Upper lobe of right lung (tissue), 1 donor: ENCODE measurements around the gene PELI2. TPM values are rescaled to one million over a fixed set of nuclear protein-coding genes. Genes with fewer than 3 reads are reported as not detected.
"Not testable (repeated sequence)": the region's sequence is repeated elsewhere in the genome, so short reads cannot be mapped to it uniquely, and the experiment has no call there.

Experiments used
- ATAC-seq: fragments of 200-7000 bp; cut with Tn5 transposase; one replicate; pipeline ENCODE4 v1.9.1; 2020; ENCODE audit warnings: mild to moderate bottlenecking, moderate library complexity
- DNase-seq: peaks from one replicate; pipeline ENCODE4 v3.0.0-alpha.2; 2020
- H3K27ac ChIP-seq: fragments of 200-600 bp; one replicate; pipeline ENCODE4 v1.8.0; 2022
- H3K27me3 ChIP-seq: fragments of 200-600 bp; one replicate; pipeline ENCODE4 v1.8.0; 2022; ENCODE audit warnings: mild to moderate bottlenecking
- H3K36me3 ChIP-seq: fragments of 200-600 bp; one replicate; pipeline ENCODE4 v1.8.0; 2022
- H3K4me1 ChIP-seq: fragments of 200-600 bp; one replicate; pipeline ENCODE4 v1.8.0; 2022
- H3K4me3 ChIP-seq: fragments of 200-600 bp; one replicate; pipeline ENCODE4 v1.8.0; 2022; ENCODE audit warnings: mild to moderate bottlenecking
- H3K9me3 ChIP-seq: fragments of 200-600 bp; one replicate; pipeline ENCODE4 v1.8.0; 2022
- CTCF ChIP-seq: fragments of 200-600 bp; IDR thresholded peaks from one replicate; pipeline ENCODE4 v1.8.0; 2022; ENCODE audit warnings: antibody characterized with exemption
- intact Hi-C: fragments of 100-400 bp; cut with DNase I; formaldehyde crosslinking; loops from one replicate; pipeline ENCODE4 v1.11.0; 2022
- total RNA-seq: library from RNA; stranded (reverse); fragmentation: NEBNext Ultra II Directional; extraction: Animal tissue kit (Norgen Biotek cat#: 25700); gene quantifications from one replicate; pipeline ENCODE4 v1.2.1, GENCODE V29; 2021
- donor health status: DM: no; HTN: yes; CAD: no; lungs with severe emphysema.

PELI2 gene
- total RNA-seq, 1 donor from 2014 or later, result 25.7 TPM

GRCh38 chr14:56159066-56159465 lies 40.9 kb downstream of the PELI2 start:
- ATAC-seq, result no peak
- TF ChIP-seq CTCF, result no peak
- Histone ChIP-seq H3K9me3 (no peaks in the 10 kb centered on the region), H3K4me1 (no peaks in the 10 kb centered on the region), H3K27me3 (no peaks in the 10 kb centered on the region), H3K36me3 (no peaks in the 10 kb centered on the region), H3K27ac (no peak overlapping the region), H3K4me3 (no peak overlapping the region)
- intact Hi-C loops, result no loop called here
- no peak for DNase-seq

GRCh38 chr14:56160088-56160487 lies 41.9 kb downstream of the PELI2 start:
- TF ChIP-seq CTCF, result no peak
- Histone ChIP-seq H3K36me3 (no peaks in the 10 kb centered on the region), H3K4me1 (no peaks in the 10 kb centered on the region), H3K27ac (no peak overlapping the region), H3K27me3 (no peaks in the 10 kb centered on the region), H3K4me3 (no peak overlapping the region), H3K9me3 (no peaks in the 10 kb centered on the region)
- DNase-seq, result no peak
- no peak for ATAC-seq
- intact Hi-C loops, result no loop called here

GRCh38 chr14:56161658-56162057 lies 43.4 kb downstream of the PELI2 start:
- peaks cover 5% of the 10 kb centered on the region for H3K9me3 ChIP-seq
- no peaks in the 10 kb centered on the region for H3K27me3 ChIP-seq
- no peaks in the 10 kb centered on the region for H3K36me3 ChIP-seq
- no peak for ATAC-seq
- intact Hi-C loops, result no loop called here
- no peak overlapping the region for H3K27ac ChIP-seq
- no peak overlapping the region for H3K4me3 ChIP-seq
- no peak for TF ChIP-seq CTCF
- no peak for DNase-seq
- H3K4me1 ChIP-seq, result no peaks in the 10 kb centered on the region

GRCh38 chr14:56162476-56162875 lies 44.3 kb downstream of the PELI2 start:
- H3K4me3 ChIP-seq, result no peak overlapping the region
- peaks cover 5% of the 10 kb centered on the region for H3K9me3 ChIP-seq
- ATAC-seq, result no peak
- no peaks in the 10 kb centered on the region for H3K36me3 ChIP-seq
- no peaks in the 10 kb centered on the region for H3K27me3 ChIP-seq
- no peak overlapping the region for H3K27ac ChIP-seq
- intact Hi-C loops, result no loop called here
- TF ChIP-seq CTCF, result no peak
- no peak for DNase-seq
- H3K4me1 ChIP-seq, result no peaks in the 10 kb centered on the region

GRCh38 chr14:56166579-56166978 lies 48.4 kb downstream of the PELI2 start:
- H3K27me3 ChIP-seq, H3K9me3 ChIP-seq, H3K4me1 ChIP-seq, H3K36me3 ChIP-seq, intact Hi-C loops, H3K4me3 ChIP-seq, H3K27ac ChIP-seq, ATAC-seq, DNase-seq: not testable (repeated sequence)

GRCh38 chr14:56168007-56168616 lies 49.9 kb downstream of the PELI2 start:
- Histone ChIP-seq H3K4me1 (peaks cover 10% of the 10 kb centered on the region), H3K27me3 (no peaks in the 10 kb centered on the region), H3K4me3 (no peak overlapping the region), H3K36me3 (no peaks in the 10 kb centered on the region), H3K9me3 (peaks cover 5% of the 10 kb centered on the region), H3K27ac (no peak overlapping the region)
- intact Hi-C loops, result no loop called here
- ATAC-seq (no peak), DNase-seq (no peak)
- no peak for TF ChIP-seq CTCF
